K562 (cell line): ENCODE measurements around the gene WASF2. TPM values are rescaled to one million over a fixed set of nuclear protein-coding genes. Genes with fewer than 3 reads are reported as not detected.

ENCODE experiments used
- ATAC-seq: fragments of 200-7000 bp; cut with Tn5 transposase; 3 replicates; pipeline ENCODE4 v1.9.1; 2020; ENCODE audit warnings: moderate library complexity
- BruUV-seq: library from RNA; stranded (reverse); fragments of 400-500 nt; replicated peaks from 2 replicates; lab custom pipeline; 2021; lab: Mats Ljungman, UMichigan
- CTCF ChIA-PET: fragments of 300-600 bp; formaldehyde crosslinking; extraction: SDS; loops from one replicate; lab custom pipeline; 2021; ENCODE audit warnings: low intra/inter-chr PET ratio; lab: Yijun Ruan, JAX
- POLR2A ChIA-PET: fragments of 300-600, 350-650 bp; sonication (Branson Sonifier 250); formaldehyde crosslinking; extraction: SDS; loops from one replicate; lab custom pipeline; 2021; ENCODE audit warnings: antibody characterized with exemption, inconsistent platforms; lab: Yijun Ruan, JAX
- DNase-seq, 4 experiments: peaks; one replicate each; pipeline versions ENCODE4 v3.0.0 to v3.0.0-alpha.2; 2011 to 2018; ENCODE audit warnings: low spot score in 3 of 4, mixed read lengths in 3 of 4; ENCODE audit errors: extremely low read depth in 1 of 4
- FAIRE-seq: peaks from 2 replicates; lab custom pipeline; 2011; peaks lifted over from hg19 to GRCh38; lab: Jason Lieb, UNC
- H2AFZ ChIP-seq: 2 replicates; pipeline ENCODE4 v1.6.0; 2011; ENCODE audit warnings: low read depth, low read length, control low read depth, inconsistent platforms
- H3K27ac ChIP-seq: fragments of 200-600 bp; 3 replicates; pipeline ENCODE4 v1.8.0; 2011; ENCODE audit warnings: low read depth, mild to moderate bottlenecking, control low read depth, inconsistent platforms, low read length, moderate library complexity, mixed read lengths; ENCODE audit errors: extremely low read depth
- H3K27me3 ChIP-seq, 2 experiments: fragments of 300-600 bp in 1 of 2; 2 replicates in 1 of 2; 3 replicates in 1 of 2; pipeline versions ENCODE4 v1.6.0 to v1.8.0; 2011; ENCODE audit warnings: inconsistent platforms in 2 of 2, low read length in 2 of 2, mild to moderate bottlenecking in 1 of 2, mixed read lengths in 1 of 2, moderate library complexity in 1 of 2; ENCODE audit not compliant: control insufficient read depth in 2 of 2, insufficient read depth in 2 of 2
- H3K36me3 ChIP-seq: fragments of 300-600 bp; 3 replicates; pipeline ENCODE4 v1.8.0; 2011; ENCODE audit warnings: mild to moderate bottlenecking, low read length, inconsistent platforms; ENCODE audit not compliant: control insufficient read depth, insufficient read depth
- H3K4me1 ChIP-seq, 2 experiments: fragments of 200-600 bp in 1 of 2; replicated peaks in 1 of 2; 2 replicates in 1 of 2; 3 replicates in 1 of 2; pipeline versions ENCODE4 v1.5.1 to v1.8.0; 2011; ENCODE audit warnings: inconsistent platforms in 2 of 2, low read length in 2 of 2, mild to moderate bottlenecking in 1 of 2, mixed read lengths in 1 of 2, moderate library complexity in 1 of 2; ENCODE audit not compliant: control insufficient read depth in 2 of 2, insufficient read depth in 2 of 2
- H3K4me2 ChIP-seq: 2 replicates; pipeline ENCODE4 v1.6.1; 2011; ENCODE audit warnings: low read length, control low read depth, inconsistent platforms, mixed read lengths; ENCODE audit not compliant: insufficient read depth
- H3K4me3 ChIP-seq: fragments of 200-600 bp; sonication (generic), shearing (Covaris generic); 2 replicates; pipeline ENCODE4 v1.5.1; 2016; ENCODE audit warnings: control low read depth, inconsistent platforms
- H3K79me2 ChIP-seq: fragments of 200-600 bp; 3 replicates; pipeline ENCODE4 v1.8.0; 2011; ENCODE audit warnings: low read length, inconsistent platforms; ENCODE audit not compliant: control insufficient read depth, insufficient read depth
- H3K9ac ChIP-seq, 2 experiments: 2 replicates each; pipeline versions ENCODE4 v1.6.0 to v1.6.1; 2011; ENCODE audit warnings: low read depth in 2 of 2, low read length in 2 of 2, control low read depth in 1 of 2, inconsistent platforms in 1 of 2, mild to moderate bottlenecking in 1 of 2, mixed read lengths in 1 of 2; ENCODE audit not compliant: insufficient read depth in 1 of 2
- H3K9me1 ChIP-seq: one replicate; pipeline ENCODE4 v1.6.0; 2011; ENCODE audit warnings: inconsistent platforms, mild to moderate bottlenecking, low read length, moderate library complexity; ENCODE audit not compliant: control insufficient read depth, insufficient read depth
- H3K9me3 ChIP-seq: replicated peaks from 2 replicates; pipeline ENCODE4 v1.5.1; 2011; ENCODE audit warnings: low read depth, low read length, inconsistent platforms; ENCODE audit not compliant: control insufficient read depth, insufficient read depth
- H4K20me1 ChIP-seq: replicated peaks from 2 replicates; pipeline ENCODE4 v1.6.1; 2011; ENCODE audit warnings: low read length, inconsistent platforms, mixed read lengths; ENCODE audit not compliant: control insufficient read depth, insufficient read depth
- ERF ChIP-seq: fragments of 450-650 bp; formaldehyde crosslinking; IDR thresholded peaks from 2 replicates; pipeline ENCODE4 v1.4.0; 2020; ENCODE audit warnings: mild to moderate bottlenecking, mixed read lengths
- NR4A1 ChIP-seq, 2 experiments: fragments of 250-450 bp in 1 of 2; fragments of 450-650 bp in 1 of 2; sonication (Bioruptor Pico) in 1 of 2; IDR thresholded peaks; 2 replicates each; pipeline versions ENCODE4 v1.4.0 to v1.6.1; 2016 to 2020; ENCODE audit warnings: mild to moderate bottlenecking in 2 of 2, missing compliant biosample characterization in 1 of 2, missing genetic modification characterization in 1 of 2, moderate library complexity in 1 of 2
- RAD51 ChIP-seq: fragments of 450-650 bp; IDR thresholded peaks from 2 replicates; pipeline ENCODE4 v1.7.1; 2016; ENCODE audit warnings: low read depth, mild to moderate bottlenecking, borderline replicate concordance
- TBP ChIP-seq: optimal IDR thresholded peaks from 2 replicates; pipeline ENCODE3; 2011; ENCODE audit warnings: low read depth, low read length, improper control_type of control experiment
- ZC3H4 ChIP-seq: sonication (generic); formaldehyde crosslinking; IDR thresholded peaks from 2 replicates; pipeline ENCODE4 v1.9.0; 2021; ENCODE audit warnings: missing genetic modification reagents, borderline replicate concordance
- WGBS: fragments of 100-300 bp; shearing (Covaris generic); methylation state at CpG from one replicate; pipeline ENCODE4 v1.1.6; 2016; ENCODE audit warnings: low coverage, mixed read lengths; ENCODE audit not compliant: insufficient coverage; ENCODE audit errors: missing lambda C conversion rate; 5-methylcytosine and 5-hydroxymethylcytosine counted together
- in situ Hi-C: fragments of 300-500 bp; cut with MboI; formaldehyde crosslinking; loops from 4 replicates; pipeline ENCODE4 v1.15.0; 2018; ENCODE audit warnings: inconsistent platforms, mixed read lengths
- intact Hi-C: fragments of 100-400 bp; cut with micrococcal nuclease; formaldehyde crosslinking; loops from 2 replicates; pipeline ENCODE4 v1.14.2; 2022
- polyA plus RNA-seq, 8 experiments: library from polyadenylated mRNA; depleted of rRNA in 4 of 8; stranded (reverse) in 5 of 8; unstranded in 3 of 8; fragments of >200 nt; fragmentation: Nextera tagmentation in 2 of 8; fragmentation: Illumina TruSeq in 1 of 8; extraction: Ambion mirVana in 2 of 8; extraction: Trizol in 1 of 8; gene quantifications; 2 replicates each; pipeline versions ENCODE4 v1.2.1 to v1.2.3, GENCODE V29; 2011 to 2014; ENCODE audit warnings: inconsistent platforms in 1 of 8, missing spikeins in 1 of 8
- total RNA-seq, 7 experiments: library from RNA; depleted of rRNA in 6 of 7; stranded (reverse); fragments of >200 nt in 6 of 7; fragmentation: Illumina TruSeq in 2 of 7; extraction: Trizol in 2 of 7; gene quantifications; 2 replicates each; pipeline versions ENCODE4 v1.2.1 to v1.2.3, GENCODE V29; 2011 to 2021; ENCODE audit warnings: low replicate concordance in 1 of 7
- TF ChIP-seq, protein P1 (sequence below), 2 experiments: fragments of 150-350 bp in 1 of 2; IDR thresholded peaks; 2 replicates each; pipeline ENCODE4 v1.6.1; 2012 to 2016; ENCODE audit warnings: low read depth in 2 of 2, low read length in 2 of 2, mild to moderate bottlenecking in 1 of 2, moderate library complexity in 1 of 2

Gene WASF2
- total and polyA plus RNA-seq, 9 of the 15 experiments (the other 6 are each of a cell fraction or from before 2014, with no cell fraction given): 8.2 to 163 (median 31.2) TPM

DNA sequence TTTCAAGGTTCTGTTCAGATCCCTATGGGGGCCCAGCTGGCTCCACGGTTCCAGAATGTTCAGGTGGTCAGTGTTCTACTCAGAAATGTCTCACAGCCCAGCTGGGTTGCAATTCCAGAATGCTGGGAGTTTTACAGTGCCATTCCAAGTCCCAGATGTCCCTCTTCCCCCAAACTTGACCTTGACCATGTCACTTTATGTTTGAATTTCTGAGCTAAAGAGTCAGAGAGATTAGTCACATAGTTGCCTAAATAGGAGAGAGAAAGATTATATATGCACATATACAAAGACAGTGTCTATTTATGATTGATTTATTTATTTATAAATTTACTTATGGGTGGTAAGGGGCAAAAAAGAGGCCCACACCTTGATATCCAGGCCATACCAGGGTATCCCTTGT is 95.0 kb downstream of the WASF2 start:
- H3K9me3 ChIP-seq: no peaks in the 10 kb centered on the region
- no peaks in the 10 kb centered on the region for H3K9me1 ChIP-seq
- TF ChIP-seq ERF: no peak
- TF ChIP-seq NR4A1 (CRISPR knock-in tag; IDR thresholded peaks at IDR 0.05): no peak
- no peak for TF ChIP-seq NR4A1 (tag; IDR thresholded peaks at IDR 0.05)
- TF ChIP-seq TBP: peak; percentile 3
- 75% methylated on average over 1 of the region's 1 CpG for WGBS
- H3K4me3 ChIP-seq: no peak overlapping the region
- peaks cover 12% of the 10 kb centered on the region for H3K79me2 ChIP-seq
- ATAC-seq: no peak
- peaks cover 8 to 55% of the 10 kb centered on the region in 2 experiments for H3K4me1 ChIP-seq
- BruUV-seq: no TSS peak
- H3K27me3 ChIP-seq: no peaks in the 10 kb centered on the region
- H3K9ac ChIP-seq: no peak overlapping the region
- peak overlapping the region; percentile 8; the same call in 1 of the 3 replicates for H3K27ac ChIP-seq
- peaks cover 9% of the 10 kb centered on the region; the same call in 1 of the 3 replicates for H3K36me3 ChIP-seq
- no peak for FAIRE-seq
- in situ Hi-C loops: loop anchor here (5.0 kb wide), 3 partner anchors 212 to 293 kb away; no protein-coding TSS in a partner anchor
- no peak overlapping the region for H3K4me2 ChIP-seq
- no peaks in the 10 kb centered on the region for H4K20me1 ChIP-seq
- CTCF ChIA-PET: interaction anchor here (0.6 to 2.9 kb wide), 12 partner anchors 28 to 350 kb away, joined by 3 to 49 read pairs (median 4); partner anchors contain the start of genes AHDC1 and MAP3K6
- no peak overlapping the region for H2AFZ ChIP-seq
- intact Hi-C loops: loop anchor here (1.0 to 5.0 kb wide), 5 partner anchors 38 to 348 kb away; no protein-coding TSS in a partner anchor
- DNase-seq: no peak
- POLR2A ChIA-PET: interaction anchor here (0.6 to 2.1 kb wide), 6 partner anchors 28 to 243 kb away, joined by 3 to 10 read pairs (median 4); partner anchors contain the start of gene MAP3K6

DNA sequence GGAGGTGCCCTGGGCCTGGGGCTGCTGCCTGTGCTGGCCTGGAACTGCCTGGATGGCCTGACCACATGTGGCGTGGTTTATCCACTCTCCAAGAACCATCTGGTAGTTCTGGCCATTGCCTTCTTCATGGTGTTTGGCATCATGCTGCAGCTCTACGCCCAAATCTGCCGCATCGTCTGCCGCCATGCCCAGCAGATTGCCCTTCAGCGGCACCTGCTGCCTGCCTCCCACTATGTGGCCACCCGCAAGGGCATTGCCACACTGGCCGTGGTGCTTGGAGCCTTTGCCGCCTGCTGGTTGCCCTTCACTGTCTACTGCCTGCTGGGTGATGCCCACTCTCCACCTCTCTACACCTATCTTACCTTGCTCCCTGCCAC is 95.7 kb downstream of the WASF2 start:
- Histone ChIP-seq H3K27me3 (no peaks in the 10 kb centered on the region), H4K20me1 (no peaks in the 10 kb centered on the region), H3K9me1 (no peaks in the 10 kb centered on the region), H3K9ac (peak overlapping the region in 1 of 2 experiments; percentile 98; a peak in 2 of 4 replicates), H3K4me2 (no peak overlapping the region), H2AFZ (no peak overlapping the region), H3K9me3 (no peaks in the 10 kb centered on the region), H3K27ac (no peak overlapping the region), H3K4me1 (peaks cover 8 to 51% of the 10 kb centered on the region in 2 experiments), H3K4me3 (no peak overlapping the region), H3K36me3 (peaks cover 9% of the 10 kb centered on the region; the same call in 1 of the 3 replicates), H3K79me2 (peaks cover 12% of the 10 kb centered on the region)
- WGBS: 93% methylated on average over 9 of the region's 9 CpGs
- ATAC-seq: no peak
- no peak for DNase-seq
- POLR2A ChIA-PET: interaction anchor here (0.6 to 1.1 kb wide), 4 partner anchors 29 to 243 kb away, joined by 3 to 5 read pairs (median 4); no protein-coding TSS in a partner anchor
- no TSS peak for BruUV-seq
- intact Hi-C loops (loop anchor here (2.0 to 5.0 kb wide), 3 partner anchors 37 to 163 kb away; no protein-coding TSS in a partner anchor), in situ Hi-C loops (loop anchor here (5.0 kb wide), 2 partner anchors 268 to 292 kb away; no protein-coding TSS in a partner anchor)
- FAIRE-seq: no peak
- CTCF ChIA-PET: interaction anchor here (0.6 to 2.9 kb wide), 5 partner anchors 93 to 350 kb away, joined by 3 to 49 read pairs (median 16); no protein-coding TSS in a partner anchor
- TF ChIP-seq, protein P1, sequence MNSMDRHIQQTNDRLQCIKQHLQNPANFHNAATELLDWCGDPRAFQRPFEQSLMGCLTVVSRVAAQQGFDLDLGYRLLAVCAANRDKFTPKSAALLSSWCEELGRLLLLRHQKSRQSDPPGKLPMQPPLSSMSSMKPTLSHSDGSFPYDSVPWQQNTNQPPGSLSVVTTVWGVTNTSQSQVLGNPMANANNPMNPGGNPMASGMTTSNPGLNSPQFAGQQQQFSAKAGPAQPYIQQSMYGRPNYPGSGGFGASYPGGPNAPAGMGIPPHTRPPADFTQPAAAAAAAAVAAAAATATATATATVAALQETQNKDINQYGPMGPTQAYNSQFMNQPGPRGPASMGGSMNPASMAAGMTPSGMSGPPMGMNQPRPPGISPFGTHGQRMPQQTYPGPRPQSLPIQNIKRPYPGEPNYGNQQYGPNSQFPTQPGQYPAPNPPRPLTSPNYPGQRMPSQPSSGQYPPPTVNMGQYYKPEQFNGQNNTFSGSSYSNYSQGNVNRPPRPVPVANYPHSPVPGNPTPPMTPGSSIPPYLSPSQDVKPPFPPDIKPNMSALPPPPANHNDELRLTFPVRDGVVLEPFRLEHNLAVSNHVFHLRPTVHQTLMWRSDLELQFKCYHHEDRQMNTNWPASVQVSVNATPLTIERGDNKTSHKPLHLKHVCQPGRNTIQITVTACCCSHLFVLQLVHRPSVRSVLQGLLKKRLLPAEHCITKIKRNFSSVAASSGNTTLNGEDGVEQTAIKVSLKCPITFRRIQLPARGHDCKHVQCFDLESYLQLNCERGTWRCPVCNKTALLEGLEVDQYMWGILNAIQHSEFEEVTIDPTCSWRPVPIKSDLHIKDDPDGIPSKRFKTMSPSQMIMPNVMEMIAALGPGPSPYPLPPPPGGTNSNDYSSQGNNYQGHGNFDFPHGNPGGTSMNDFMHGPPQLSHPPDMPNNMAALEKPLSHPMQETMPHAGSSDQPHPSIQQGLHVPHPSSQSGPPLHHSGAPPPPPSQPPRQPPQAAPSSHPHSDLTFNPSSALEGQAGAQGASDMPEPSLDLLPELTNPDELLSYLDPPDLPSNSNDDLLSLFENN (IDR thresholded peaks at IDR 0.05; ENCODE audit: low read depth in 2 of 2, low read length in 2 of 2): no peak
- TF ChIP-seq RAD51 (no peak), ZC3H4 (CRISPR knock-in tag) (0 out of 2 replicates have a peak, but pooled peaks have one; percentile 21)
